Keratinocyte (primary cell): ENCODE data around the gene SHMT2.

Source experiments
- CTCF ChIP-seq, 3 experiments: IDR thresholded peaks in 1 of 3; conservative IDR thresholded peaks in 1 of 3; optimal IDR thresholded peaks in 1 of 3; 2 replicates in 2 of 3; 3 replicates in 1 of 3; pipeline versions ENCODE3 to v1.5.1; 2011; ENCODE audit warnings: low read length in 3 of 3, mild to moderate bottlenecking in 3 of 3, moderate library complexity in 2 of 3, control low read depth in 1 of 3, inconsistent platforms in 1 of 3; ENCODE audit not compliant: insufficient read depth in 2 of 3; ENCODE audit errors: extremely low read depth in 1 of 3
- EZH2 ChIP-seq: IDR thresholded peaks from one replicate; pipeline ENCODE4 v1.6.1; 2012; ENCODE audit warnings: inconsistent platforms, mild to moderate bottlenecking, low read length, moderate library complexity

GRCh38 chr12:57236925-57237595, 7.5 kb downstream of the SHMT2 start:
- TF ChIP-seq CTCF (optimal IDR thresholded peaks at IDR 0.05 in 1 of 3, IDR thresholded peaks at IDR 0.05 in 1 of 3, conservative IDR thresholded peaks at IDR 0.05 in 1 of 3; ENCODE audit: extremely low read depth in 1 of 3, insufficient read depth in 2 of 3, low read length in 3 of 3): no peak
- no peak for TF ChIP-seq EZH2
